C4-2B (cell line): ENCODE measurements around the gene EFNA1.

Experiments
- CTCF ChIP-seq: fragments of 450-650 bp; conservative IDR thresholded peaks from 2 replicates; pipeline ENCODE4 v1.5.1; 2017; ENCODE audit warnings: mild to moderate bottlenecking
- ZFX ChIP-seq: fragments of 450-650 bp; IDR thresholded peaks from 2 replicates; pipeline ENCODE4 v1.6.1; 2017

- TF ChIP-seq CTCF (no peak), ZFX (no peak)
These were observed 6.2 kb downstream of the EFNA1 start for GRCh38 chr1:155133799-155134281.
